SK-N-SH (cell line): ENCODE data around the gene SAP30L. TPM values are rescaled to one million over a fixed set of nuclear protein-coding genes. Genes with fewer than 3 reads are reported as not detected.

Experiments used
- CTCF ChIA-PET: fragments of 300-600, 350-600 bp; formaldehyde crosslinking; extraction: SDS; loops from one replicate; lab custom pipeline; 2021; lab: Yijun Ruan, JAX
- POLR2A ChIA-PET: fragments of 350-600 bp; sonication (Branson Sonifier 250); formaldehyde crosslinking; extraction: SDS; loops from one replicate; lab custom pipeline; 2020; ENCODE audit warnings: antibody characterized with exemption, inconsistent platforms; lab: Yijun Ruan, JAX
- DNase-seq: peaks from one replicate; pipeline ENCODE4 v3.0.0; 2012
- H2AFZ ChIP-seq: fragments of 200-600 bp; sonication (generic); 2 replicates; pipeline ENCODE4 v1.8.1; 2016; ENCODE audit warnings: antibody characterized with exemption, mild to moderate bottlenecking, low read depth
- H3F3A ChIP-seq: fragments of 200-600 bp; sonication (generic); replicated peaks from 2 replicates; pipeline ENCODE3; 2016; ENCODE audit warnings: antibody characterized with exemption, mild to moderate bottlenecking; ENCODE audit not compliant: insufficient read depth
- H3K27ac ChIP-seq, 2 experiments: fragments of 200-500 bp in 1 of 2; fragments of 200-600 bp in 1 of 2; sonication (Bioruptor generic) in 1 of 2; sonication (generic), shearing (Covaris generic) in 1 of 2; 2 replicates each; pipeline versions ENCODE4 v1.5.1 to v1.6.1; 2014 to 2016; ENCODE audit warnings: low read depth in 2 of 2, inconsistent platforms in 1 of 2, low read length in 1 of 2, mild to moderate bottlenecking in 1 of 2, mixed read lengths in 1 of 2
- H3K27me3 ChIP-seq: fragments of 200-600 bp; sonication (generic), shearing (Covaris generic); 2 replicates; pipeline ENCODE4 v1.6.1; 2016; ENCODE audit warnings: mixed run types; ENCODE audit not compliant: insufficient read depth
- H3K36me3 ChIP-seq, 2 experiments: fragments of 200-500 bp in 1 of 2; fragments of 200-600 bp in 1 of 2; sonication (Bioruptor generic) in 1 of 2; sonication (generic) in 1 of 2; replicated peaks in 1 of 2; 2 replicates each; pipeline versions ENCODE3 to v1.5.1; 2014 to 2016; ENCODE audit warnings: low read length in 1 of 2, mild to moderate bottlenecking in 1 of 2; ENCODE audit not compliant: insufficient read depth in 2 of 2, control insufficient read depth in 1 of 2
- H3K4me1 ChIP-seq, 2 experiments: fragments of 200-500 bp in 1 of 2; fragments of 200-600 bp in 1 of 2; sonication (Bioruptor generic) in 1 of 2; sonication (generic), shearing (Covaris generic) in 1 of 2; 2 replicates each; pipeline versions ENCODE4 v1.5.1 to v1.6.1; 2014 to 2016; ENCODE audit warnings: low read depth in 1 of 2, low read length in 1 of 2, mixed run types in 1 of 2; ENCODE audit not compliant: insufficient read depth in 2 of 2, control insufficient read depth in 1 of 2
- H3K4me2 ChIP-seq: fragments of 200-600 bp; sonication (generic), shearing (Covaris generic); 2 replicates; pipeline ENCODE4 v1.6.1; 2017; ENCODE audit warnings: mixed run types
- H3K4me3 ChIP-seq, 2 experiments: fragments of 200-500 bp in 1 of 2; fragments of 200-600 bp in 1 of 2; sonication (Bioruptor generic) in 1 of 2; sonication (generic), shearing (Covaris generic) in 1 of 2; 2 replicates each; pipeline versions ENCODE4 v1.5.1 to v1.8.1; 2014 to 2016; ENCODE audit warnings: low read depth in 2 of 2, inconsistent platforms in 1 of 2, low read length in 1 of 2, mild to moderate bottlenecking in 1 of 2, mixed read lengths in 1 of 2, moderate library complexity in 1 of 2
- H3K79me2 ChIP-seq: fragments of 200-600 bp; sonication (generic); 2 replicates; pipeline ENCODE4 v1.8.1; 2017; ENCODE audit warnings: mild to moderate bottlenecking; ENCODE audit not compliant: insufficient read depth
- H3K9ac ChIP-seq: fragments of 200-600 bp; sonication (generic); 2 replicates; pipeline ENCODE4 v1.6.1; 2017; ENCODE audit warnings: mixed run types
- H3K9me2 ChIP-seq: fragments of 200-600 bp; sonication (generic); 2 replicates; pipeline ENCODE4 v1.6.1; 2017; ENCODE audit warnings: mixed run types
- H3K9me3 ChIP-seq: fragments of 200-600 bp; sonication (generic); 2 replicates; pipeline ENCODE4 v1.6.1; 2017; ENCODE audit warnings: mixed run types, mild to moderate bottlenecking, moderate library complexity
- H4K20me1 ChIP-seq: fragments of 200-600 bp; sonication (generic); 2 replicates; pipeline ENCODE4 v1.6.1; 2017; ENCODE audit warnings: mild to moderate bottlenecking, mixed run types; ENCODE audit not compliant: insufficient read depth
- CHD2 ChIP-seq: fragments of 150-350 bp; IDR thresholded peaks from 2 replicates; pipeline ENCODE4 v1.6.1; 2018; ENCODE audit warnings: low read length; ENCODE audit not compliant: partially characterized antibody
- ELF1 ChIP-seq: IDR thresholded peaks from 2 replicates; pipeline ENCODE4 v1.4.0; 2012
- EP300 ChIP-seq, 2 experiments: IDR thresholded peaks; 2 replicates each; pipeline versions ENCODE4 v1.4.0 to v1.6.1; 2012; ENCODE audit warnings: borderline replicate concordance in 1 of 2, low read depth in 1 of 2, low read length in 1 of 2
- FOXM1 ChIP-seq: IDR thresholded peaks from 2 replicates; pipeline ENCODE4 v1.4.0; 2012; ENCODE audit warnings: low read depth, mild to moderate bottlenecking
- GABPA ChIP-seq: IDR thresholded peaks from 2 replicates; pipeline ENCODE4 v1.4.0; 2012; ENCODE audit warnings: low read depth, mild to moderate bottlenecking
- IRF3 ChIP-seq: fragments of 150-350 bp; IDR thresholded peaks from 2 replicates; pipeline ENCODE4 v1.6.1; 2016; ENCODE audit warnings: mild to moderate bottlenecking, low read depth, low read length
- MAX ChIP-seq: IDR thresholded peaks from 2 replicates; pipeline ENCODE4 v1.4.0; 2012; ENCODE audit warnings: low read depth
- NFIC ChIP-seq: IDR thresholded peaks from 2 replicates; pipeline ENCODE4 v1.4.0; 2012; ENCODE audit warnings: borderline replicate concordance
- PBX3 ChIP-seq: IDR thresholded peaks from 2 replicates; pipeline ENCODE4; 2012
- POLR2AphosphoS5 ChIP-seq: IDR thresholded peaks from 2 replicates; pipeline ENCODE4 v1.6.1; 2012; ENCODE audit warnings: low read depth, low read length
- RAD21 ChIP-seq: IDR thresholded peaks from 2 replicates; pipeline ENCODE4 v1.6.1; 2012; ENCODE audit warnings: mild to moderate bottlenecking, low read length
- RCOR1 ChIP-seq: fragments of 150-350 bp; IDR thresholded peaks from 2 replicates; pipeline ENCODE4 v1.6.1; 2017; ENCODE audit warnings: antibody characterized with exemption, low read length
- SIN3A ChIP-seq: IDR thresholded peaks from 2 replicates; pipeline ENCODE4 v1.6.1; 2012; ENCODE audit warnings: low read depth, mild to moderate bottlenecking, low read length, moderate library complexity, borderline replicate concordance
- SMC3 ChIP-seq: IDR thresholded peaks from 2 replicates; pipeline ENCODE4 v1.6.1; 2012; ENCODE audit warnings: low read depth, low read length, improper control_type of control experiment
- USF2 ChIP-seq: fragments of 150-350 bp; IDR thresholded peaks from 2 replicates; pipeline ENCODE4 v1.6.1; 2017; ENCODE audit warnings: antibody characterized with exemption, low read length, low read depth, borderline replicate concordance
- YY1 ChIP-seq: IDR thresholded peaks from 2 replicates; pipeline ENCODE4 v1.4.0; 2012; ENCODE audit warnings: low read depth, mild to moderate bottlenecking
- WGBS: methylation state at CpG from one replicate; pipeline ENCODE4 v1.1.6; 2017; ENCODE audit warnings: low lambda C conversion rate; 5-methylcytosine and 5-hydroxymethylcytosine counted together
- polyA plus RNA-seq, 3 experiments: library from polyadenylated mRNA; depleted of rRNA; stranded (reverse); fragments of >200 nt; gene quantifications; 2 replicates each; pipeline ENCODE4 v1.2.3, GENCODE V29; 2012
- TF ChIP-seq, protein P1 (sequence below): IDR thresholded peaks from 2 replicates; pipeline ENCODE4 v1.4.0; 2012; ENCODE audit warnings: low read depth, borderline replicate concordance
- TF ChIP-seq, protein P2 (sequence below): IDR thresholded peaks from 2 replicates; pipeline ENCODE4 v1.6.1; 2012; ENCODE audit warnings: mild to moderate bottlenecking, low read depth, low read length, moderate library complexity
- TF ChIP-seq, protein P3 (sequence below): fragments of 200-600 bp; sonication (generic); IDR thresholded peaks from 2 replicates; pipeline ENCODE4 v1.6.1; 2017; ENCODE audit warnings: antibody characterized with exemption, mild to moderate bottlenecking, moderate library complexity

The SAP30L gene
- polyA plus RNA-seq, 1 of the 3 experiments (the other 2 are of a cell fraction), result 26.6 TPM

- peaks cover 61% of the 10 kb centered on the region for H3K79me2 ChIP-seq
- no peak overlapping the region for H2AFZ ChIP-seq
- DNase-seq, result no peak
- WGBS, result 89% methylated on average over 2 of the region's 2 CpGs
- peaks cover 0 to 11% of the 10 kb centered on the region in 2 experiments; a peak in 3 of 4 replicates for H3K4me1 ChIP-seq
- peaks cover 31% of the 10 kb centered on the region for H4K20me1 ChIP-seq
- no peaks in the 10 kb centered on the region for H3K9me2 ChIP-seq
- TF ChIP-seq GABPA (no peak), YY1 (no peak), NFIC (no peak), RCOR1 (no peak), CHD2 (no peak), POLR2AphosphoS5 (no peak), SIN3A (no peak), ELF1 (no peak), IRF3 (no peak), PBX3 (no peak), SMC3 (no peak), EP300 (IDR thresholded peaks at IDR 0.05; ENCODE audit: borderline replicate concordance in 1 of 2, low read depth in 1 of 2, low read length in 1 of 2) (no peak), MAX (no peak), RAD21 (no peak), USF2 (no peak), FOXM1 (no peak)
- TF ChIP-seq, protein P1, sequence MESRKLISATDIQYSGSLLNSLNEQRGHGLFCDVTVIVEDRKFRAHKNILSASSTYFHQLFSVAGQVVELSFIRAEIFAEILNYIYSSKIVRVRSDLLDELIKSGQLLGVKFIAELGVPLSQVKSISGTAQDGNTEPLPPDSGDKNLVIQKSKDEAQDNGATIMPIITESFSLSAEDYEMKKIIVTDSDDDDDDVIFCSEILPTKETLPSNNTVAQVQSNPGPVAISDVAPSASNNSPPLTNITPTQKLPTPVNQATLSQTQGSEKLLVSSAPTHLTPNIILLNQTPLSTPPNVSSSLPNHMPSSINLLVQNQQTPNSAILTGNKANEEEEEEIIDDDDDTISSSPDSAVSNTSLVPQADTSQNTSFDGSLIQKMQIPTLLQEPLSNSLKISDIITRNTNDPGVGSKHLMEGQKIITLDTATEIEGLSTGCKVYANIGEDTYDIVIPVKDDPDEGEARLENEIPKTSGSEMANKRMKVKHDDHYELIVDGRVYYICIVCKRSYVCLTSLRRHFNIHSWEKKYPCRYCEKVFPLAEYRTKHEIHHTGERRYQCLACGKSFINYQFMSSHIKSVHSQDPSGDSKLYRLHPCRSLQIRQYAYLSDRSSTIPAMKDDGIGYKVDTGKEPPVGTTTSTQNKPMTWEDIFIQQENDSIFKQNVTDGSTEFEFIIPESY, result no peak
- TF ChIP-seq, protein P2, sequence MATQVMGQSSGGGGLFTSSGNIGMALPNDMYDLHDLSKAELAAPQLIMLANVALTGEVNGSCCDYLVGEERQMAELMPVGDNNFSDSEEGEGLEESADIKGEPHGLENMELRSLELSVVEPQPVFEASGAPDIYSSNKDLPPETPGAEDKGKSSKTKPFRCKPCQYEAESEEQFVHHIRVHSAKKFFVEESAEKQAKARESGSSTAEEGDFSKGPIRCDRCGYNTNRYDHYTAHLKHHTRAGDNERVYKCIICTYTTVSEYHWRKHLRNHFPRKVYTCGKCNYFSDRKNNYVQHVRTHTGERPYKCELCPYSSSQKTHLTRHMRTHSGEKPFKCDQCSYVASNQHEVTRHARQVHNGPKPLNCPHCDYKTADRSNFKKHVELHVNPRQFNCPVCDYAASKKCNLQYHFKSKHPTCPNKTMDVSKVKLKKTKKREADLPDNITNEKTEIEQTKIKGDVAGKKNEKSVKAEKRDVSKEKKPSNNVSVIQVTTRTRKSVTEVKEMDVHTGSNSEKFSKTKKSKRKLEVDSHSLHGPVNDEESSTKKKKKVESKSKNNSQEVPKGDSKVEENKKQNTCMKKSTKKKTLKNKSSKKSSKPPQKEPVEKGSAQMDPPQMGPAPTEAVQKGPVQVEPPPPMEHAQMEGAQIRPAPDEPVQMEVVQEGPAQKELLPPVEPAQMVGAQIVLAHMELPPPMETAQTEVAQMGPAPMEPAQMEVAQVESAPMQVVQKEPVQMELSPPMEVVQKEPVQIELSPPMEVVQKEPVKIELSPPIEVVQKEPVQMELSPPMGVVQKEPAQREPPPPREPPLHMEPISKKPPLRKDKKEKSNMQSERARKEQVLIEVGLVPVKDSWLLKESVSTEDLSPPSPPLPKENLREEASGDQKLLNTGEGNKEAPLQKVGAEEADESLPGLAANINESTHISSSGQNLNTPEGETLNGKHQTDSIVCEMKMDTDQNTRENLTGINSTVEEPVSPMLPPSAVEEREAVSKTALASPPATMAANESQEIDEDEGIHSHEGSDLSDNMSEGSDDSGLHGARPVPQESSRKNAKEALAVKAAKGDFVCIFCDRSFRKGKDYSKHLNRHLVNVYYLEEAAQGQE, result no peak
- TF ChIP-seq, protein P3, sequence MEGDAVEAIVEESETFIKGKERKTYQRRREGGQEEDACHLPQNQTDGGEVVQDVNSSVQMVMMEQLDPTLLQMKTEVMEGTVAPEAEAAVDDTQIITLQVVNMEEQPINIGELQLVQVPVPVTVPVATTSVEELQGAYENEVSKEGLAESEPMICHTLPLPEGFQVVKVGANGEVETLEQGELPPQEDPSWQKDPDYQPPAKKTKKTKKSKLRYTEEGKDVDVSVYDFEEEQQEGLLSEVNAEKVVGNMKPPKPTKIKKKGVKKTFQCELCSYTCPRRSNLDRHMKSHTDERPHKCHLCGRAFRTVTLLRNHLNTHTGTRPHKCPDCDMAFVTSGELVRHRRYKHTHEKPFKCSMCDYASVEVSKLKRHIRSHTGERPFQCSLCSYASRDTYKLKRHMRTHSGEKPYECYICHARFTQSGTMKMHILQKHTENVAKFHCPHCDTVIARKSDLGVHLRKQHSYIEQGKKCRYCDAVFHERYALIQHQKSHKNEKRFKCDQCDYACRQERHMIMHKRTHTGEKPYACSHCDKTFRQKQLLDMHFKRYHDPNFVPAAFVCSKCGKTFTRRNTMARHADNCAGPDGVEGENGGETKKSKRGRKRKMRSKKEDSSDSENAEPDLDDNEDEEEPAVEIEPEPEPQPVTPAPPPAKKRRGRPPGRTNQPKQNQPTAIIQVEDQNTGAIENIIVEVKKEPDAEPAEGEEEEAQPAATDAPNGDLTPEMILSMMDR, result no peak
- TF ChIP-seq, all 33 proteins: peak for 0
- H3K9me3 ChIP-seq, result no peaks in the 10 kb centered on the region
- H3K9ac ChIP-seq, result no peak overlapping the region
- ChIA-PET CTCF (interaction anchor here (1.8 to 3.2 kb wide), 3 partner anchors 10 to 71 kb away, joined by 4 to 19 read pairs (median 10); no protein-coding TSS in a partner anchor), POLR2A (no interaction called here)
- H3K4me3 ChIP-seq, result no peak overlapping the region
- peaks cover 19 to 43% of the 10 kb centered on the region in 2 experiments for H3K36me3 ChIP-seq
- no peak overlapping the region for H3K4me2 ChIP-seq
- no peaks in the 10 kb centered on the region for H3K27me3 ChIP-seq
- peaks cover 4% of the 10 kb centered on the region for H3F3A ChIP-seq
- no peak overlapping the region for H3K27ac ChIP-seq
Measured at GRCh38 chr5:154449786-154450185, 4.0 kb downstream of the SAP30L start.
